A549 (cell line): ENCODE measurements around the gene CD4. TPM values are rescaled to one million over a fixed set of nuclear protein-coding genes. Genes with fewer than 3 reads are reported as not detected.

Source experiments
- ATAC-seq, 2 experiments: fragments of 200-7000 bp in 1 of 2; fragments of >200 bp in 1 of 2; cut with Nextera tagmentation in 1 of 2; cut with Tn5 transposase in 1 of 2; 3 replicates each; pipeline versions ENCODE4 v1.8.0 to v1.9.1; 2018 to 2020; ENCODE audit warnings: mild to moderate bottlenecking in 1 of 2, moderate library complexity in 1 of 2
- CTCF ChIA-PET: fragments of 300-600 bp; sonication (Branson Sonifier 250); formaldehyde crosslinking; extraction: SDS; loops from one replicate; lab custom pipeline; 2021; ENCODE audit warnings: antibody characterized with exemption, inconsistent platforms; lab: Yijun Ruan, JAX
- POLR2A ChIA-PET: fragments of 350-600 bp; formaldehyde crosslinking; extraction: SDS; loops from one replicate; lab custom pipeline; 2021; ENCODE audit warnings: antibody characterized with exemption, inconsistent platforms; lab: Yijun Ruan, JAX
- DNase-seq, 2 experiments: peaks; one replicate each; pipeline versions ENCODE4 v3.0.0 to v3.0.0-alpha.2; 2011 to 2016; ENCODE audit warnings: low read depth in 1 of 2, low spot score in 1 of 2
- FAIRE-seq: peaks from 2 replicates; lab custom pipeline; 2011; peaks lifted over from hg19 to GRCh38; lab: Jason Lieb, UNC
- H3K27ac ChIP-seq, 2 experiments: fragments of >200 bp; sonication (Bioruptor Twin); formaldehyde crosslinking; 3 replicates each; pipeline ENCODE4 v1.5.1; 2016 to 2017
- H3K4me1 ChIP-seq: fragments of >200 bp; sonication (Bioruptor Twin); formaldehyde crosslinking; 3 replicates; pipeline ENCODE4 v1.6.1; 2016
- H3K4me2 ChIP-seq: fragments of >200 bp; sonication (Bioruptor Twin); formaldehyde crosslinking; 3 replicates; pipeline ENCODE4 v1.6.1; 2016
- H3K4me3 ChIP-seq: fragments of >200 bp; sonication (Bioruptor Twin); formaldehyde crosslinking; 3 replicates; pipeline ENCODE4 v1.5.1; 2016
- H3K9me3 ChIP-seq: fragments of >200 bp; sonication (Bioruptor Twin); formaldehyde crosslinking; 3 replicates; pipeline ENCODE4 v1.6.1; 2016
- ATOH8 ChIP-seq: fragments of 250-450 bp; sonication (Bioruptor Pico); IDR thresholded peaks from 2 replicates; pipeline ENCODE4 v1.5.0; 2020; ENCODE audit warnings: low read depth, mild to moderate bottlenecking, moderate library complexity
- BCL3 ChIP-seq: fragments of >200 bp; sonication (Bioruptor Twin); formaldehyde crosslinking; IDR thresholded peaks from 3 replicates; pipeline ENCODE4 v1.6.1; 2016
- BHLHE40 ChIP-seq: IDR thresholded peaks from 2 replicates; pipeline ENCODE4 v1.6.1; 2012; ENCODE audit warnings: low read depth, low read length, inconsistent platforms
- CEBPB ChIP-seq, 2 experiments: fragments of >200 bp in 1 of 2; sonication (Bioruptor Twin) in 1 of 2; formaldehyde crosslinking in 1 of 2; IDR thresholded peaks; 2 replicates each; pipeline ENCODE4 v1.6.1; 2012 to 2016
- EHMT2 ChIP-seq: fragments of 200-600 bp; sonication (generic); IDR thresholded peaks from 2 replicates; pipeline ENCODE4 v1.6.1; 2016; ENCODE audit warnings: antibody characterized with exemption, low read depth, mild to moderate bottlenecking, moderate library complexity
- FOSB ChIP-seq: fragments of 250-450 bp; sonication (Bioruptor Pico); IDR thresholded peaks from 2 replicates; pipeline ENCODE4 v1.5.0; 2020; ENCODE audit warnings: mild to moderate bottlenecking, moderate library complexity
- HDAC2 ChIP-seq: fragments of 200-600 bp; sonication (generic); IDR thresholded peaks from 2 replicates; pipeline ENCODE4 v1.6.1; 2016
- HEYL ChIP-seq: fragments of 250-450 bp; sonication (Bioruptor Pico); IDR thresholded peaks from 2 replicates; pipeline ENCODE4 v1.8.0; 2021; ENCODE audit warnings: mild to moderate bottlenecking, moderate library complexity
- JUN ChIP-seq, 2 experiments: fragments of >200 bp; sonication (Bioruptor Twin); formaldehyde crosslinking; IDR thresholded peaks; 2 replicates in 1 of 2; 3 replicates in 1 of 2; pipeline ENCODE4 v1.6.1; 2016 to 2017
- JUNB ChIP-seq: fragments of >200 bp; sonication (Bioruptor Twin); formaldehyde crosslinking; IDR thresholded peaks from 2 replicates; pipeline ENCODE4 v1.6.1; 2016
- KDM1A ChIP-seq: fragments of 200-600 bp; sonication (generic); IDR thresholded peaks from 2 replicates; pipeline ENCODE4 v1.6.1; 2016; ENCODE audit warnings: low read depth, mild to moderate bottlenecking
- MAFK ChIP-seq: fragments of 450-650 bp; IDR thresholded peaks from 2 replicates; pipeline ENCODE4 v1.6.1; 2014; ENCODE audit not compliant: partially characterized antibody
- MYC ChIP-seq: IDR thresholded peaks from 2 replicates; pipeline ENCODE4 v1.6.1; 2012; ENCODE audit warnings: mild to moderate bottlenecking, inconsistent platforms, low read length, improper control_type of control experiment, borderline replicate concordance
- NFE2L2 ChIP-seq: fragments of 150-350 bp; conservative IDR thresholded peaks from 2 replicates; pipeline ENCODE4 v1.6.1; 2014; ENCODE audit warnings: low read length
- PHF8 ChIP-seq: fragments of 200-600 bp; sonication (generic); IDR thresholded peaks from 2 replicates; pipeline ENCODE4 v1.6.1; 2016; ENCODE audit warnings: low read depth, mild to moderate bottlenecking, antibody characterized with exemption, moderate library complexity, borderline replicate concordance
- POLR2A ChIP-seq: IDR thresholded peaks from 2 replicates; pipeline ENCODE4 v1.6.1; 2012; ENCODE audit warnings: mild to moderate bottlenecking, low read length
- RARB ChIP-seq: fragments of 250-450 bp; sonication (Bioruptor Pico); IDR thresholded peaks from 2 replicates; pipeline ENCODE4 v1.8.0; 2021; ENCODE audit warnings: mild to moderate bottlenecking, moderate library complexity
- RCOR1 ChIP-seq: fragments of 150-350 bp; IDR thresholded peaks from 2 replicates; pipeline ENCODE4 v1.6.1; 2014; ENCODE audit warnings: antibody characterized with exemption, low read length, low read depth
- RNF2 ChIP-seq: fragments of 200-600 bp; sonication (generic); IDR thresholded peaks from 2 replicates; pipeline ENCODE4 v1.6.1; 2016; ENCODE audit warnings: low read depth, mild to moderate bottlenecking, antibody characterized with exemption, moderate library complexity, borderline replicate concordance
- SREBF2 ChIP-seq: fragments of 450-650 bp; IDR thresholded peaks from 2 replicates; pipeline ENCODE4 v1.6.1; 2014; ENCODE audit warnings: mild to moderate bottlenecking, moderate library complexity
- ZC3H11A ChIP-seq: fragments of 450-650 bp; IDR thresholded peaks from 2 replicates; pipeline ENCODE4 v1.6.1; 2014; ENCODE audit warnings: antibody characterized with exemption, mild to moderate bottlenecking
- ZFP36 ChIP-seq: fragments of 450-650 bp; IDR thresholded peaks from 2 replicates; pipeline ENCODE4 v1.6.1; 2014; ENCODE audit warnings: borderline replicate concordance; ENCODE audit not compliant: partially characterized antibody
- ZSCAN20 ChIP-seq: fragments of 250-450 bp; sonication (Bioruptor Pico); IDR thresholded peaks from 2 replicates; pipeline ENCODE4 v1.8.0; 2022; ENCODE audit warnings: mild to moderate bottlenecking, moderate library complexity
- WGBS: methylation state at CpG from one replicate; pipeline ENCODE4 v1.1.6; 2017; ENCODE audit errors: missing lambda C conversion rate; 5-methylcytosine and 5-hydroxymethylcytosine counted together
- polyA plus RNA-seq, 4 experiments: library from polyadenylated mRNA; depleted of rRNA in 3 of 4; stranded (reverse); fragments of >200 nt; fragmentation: RNase III in 1 of 4; extraction: RNeasy Plus Mini Kit Qiagen cat#74134 plus additional on column Dnase treatment in 1 of 4; gene quantifications; 2 replicates in 3 of 4; 3 replicates in 1 of 4; pipeline ENCODE4 v1.2.3, GENCODE V29; 2011 to 2017
- TF ChIP-seq, protein P1 (sequence below): fragments of 150-350 bp; IDR thresholded peaks from 2 replicates; pipeline ENCODE4 v1.6.1; 2014; ENCODE audit warnings: low read depth, mild to moderate bottlenecking, low read length
- TF ChIP-seq, protein P2 (sequence below): fragments of 450-650 bp; IDR thresholded peaks from 2 replicates; pipeline ENCODE4 v1.6.1; 2014; ENCODE audit warnings: antibody characterized with exemption

CD4 gene
- polyA plus RNA-seq, 2 of the 4 experiments (the other 2 are of a cell fraction), result 0.03 TPM; not detected in 1

- H3K4me2 ChIP-seq, result no peak overlapping the region
- ChIA-PET POLR2A (interaction anchor here (2.2 kb wide), 1 partner anchor 14 kb away, joined by 10 read pairs; the partner anchor contains the start of genes CDCA3 and USP5), CTCF (interaction anchor here (0.9 to 29.8 kb wide), 10 partner anchors 12 to 267 kb away, joined by 3 to 306 read pairs (median 11); partner anchors contain the start of genes CDCA3, GPR162, MLF2 and USP5)
- DNase-seq (no peak), ATAC-seq (no peak), FAIRE-seq (no peak)
- WGBS, result 91% methylated on average over 24 of the region's 26 CpGs
- H3K4me1 ChIP-seq, result no peaks in the 10 kb centered on the region
- H3K9me3 ChIP-seq, result no peaks in the 10 kb centered on the region
- no peak overlapping the region for H3K4me3 ChIP-seq
- TF ChIP-seq NFE2L2, result no peak
- no peak for TF ChIP-seq PHF8
- TF ChIP-seq RNF2, result no peak
- TF ChIP-seq HDAC2, result no peak
- no peak overlapping the region for H3K27ac ChIP-seq
Observed at GRCh38 chr12:6837370-6838060, 48.2 kb downstream of the CD4 start.

DNA sequence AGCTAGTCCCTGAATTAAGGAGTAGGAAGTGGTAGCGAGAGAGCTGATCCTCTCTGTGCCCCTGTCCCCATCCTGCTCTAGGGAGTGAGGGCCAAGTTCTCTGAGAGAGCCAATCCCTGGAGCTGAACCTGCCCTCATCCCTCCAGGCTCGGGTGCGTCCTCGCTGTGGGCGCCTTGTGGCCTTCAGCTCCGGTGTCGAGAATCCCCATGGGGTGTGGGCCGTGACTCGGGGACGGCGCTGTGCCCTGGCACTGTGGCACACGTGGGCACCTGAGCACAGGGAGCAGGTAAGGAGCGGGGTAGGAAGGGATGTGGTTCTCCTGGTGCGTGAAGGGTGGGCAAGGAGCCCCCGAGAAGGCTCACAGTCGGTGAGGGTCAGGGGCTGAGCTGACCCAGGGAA lies 49.5 kb downstream of the CD4 start:
- ChIA-PET CTCF (interaction anchor here (1.0 to 29.8 kb wide), 11 partner anchors 7 to 222 kb away, joined by 3 to 306 read pairs (median 5); partner anchors contain the start of genes CDCA3, MLF2, P3H3 and PTMS), POLR2A (interaction anchor here (2.3 kb wide), 1 partner anchor 13 kb away, joined by 7 read pairs; the partner anchor contains the start of genes CDCA3 and USP5)
- ATAC-seq, result no peak
- Histone ChIP-seq H3K4me1 (no peaks in the 10 kb centered on the region), H3K4me2 (no peak overlapping the region), H3K4me3 (no peak overlapping the region), H3K9me3 (no peaks in the 10 kb centered on the region), H3K27ac (no peak overlapping the region)
- DNase-seq, result no peak
- FAIRE-seq, result no peak
- TF ChIP-seq JUNB (no peak), RCOR1 (no peak), ZSCAN20 (CRISPR knock-in tag) (no peak), EHMT2 (no peak), ATOH8 (CRISPR knock-in tag) (no peak)
- WGBS, result 88% methylated on average over 16 of the region's 16 CpGs

- no peaks in the 10 kb centered on the region for H3K9me3 ChIP-seq
- TF ChIP-seq RARB (CRISPR knock-in tag), result no peak
- TF ChIP-seq, protein P1, sequence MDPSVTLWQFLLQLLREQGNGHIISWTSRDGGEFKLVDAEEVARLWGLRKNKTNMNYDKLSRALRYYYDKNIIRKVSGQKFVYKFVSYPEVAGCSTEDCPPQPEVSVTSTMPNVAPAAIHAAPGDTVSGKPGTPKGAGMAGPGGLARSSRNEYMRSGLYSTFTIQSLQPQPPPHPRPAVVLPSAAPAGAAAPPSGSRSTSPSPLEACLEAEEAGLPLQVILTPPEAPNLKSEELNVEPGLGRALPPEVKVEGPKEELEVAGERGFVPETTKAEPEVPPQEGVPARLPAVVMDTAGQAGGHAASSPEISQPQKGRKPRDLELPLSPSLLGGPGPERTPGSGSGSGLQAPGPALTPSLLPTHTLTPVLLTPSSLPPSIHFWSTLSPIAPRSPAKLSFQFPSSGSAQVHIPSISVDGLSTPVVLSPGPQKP, result no peak
- no peak for TF ChIP-seq ZC3H11A
- no peak for TF ChIP-seq CEBPB (IDR thresholded peaks at IDR 0.05)
- TF ChIP-seq BCL3, result no peak
- TF ChIP-seq, protein P2, sequence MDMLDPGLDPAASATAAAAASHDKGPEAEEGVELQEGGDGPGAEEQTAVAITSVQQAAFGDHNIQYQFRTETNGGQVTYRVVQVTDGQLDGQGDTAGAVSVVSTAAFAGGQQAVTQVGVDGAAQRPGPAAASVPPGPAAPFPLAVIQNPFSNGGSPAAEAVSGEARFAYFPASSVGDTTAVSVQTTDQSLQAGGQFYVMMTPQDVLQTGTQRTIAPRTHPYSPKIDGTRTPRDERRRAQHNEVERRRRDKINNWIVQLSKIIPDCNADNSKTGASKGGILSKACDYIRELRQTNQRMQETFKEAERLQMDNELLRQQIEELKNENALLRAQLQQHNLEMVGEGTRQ, result no peak
- TF ChIP-seq BHLHE40, result no peak
- TF ChIP-seq ZFP36, result no peak
- TF ChIP-seq POLR2A, result no peak
- TF ChIP-seq HEYL (CRISPR knock-in tag), result no peak
- TF ChIP-seq RCOR1, result no peak
- no peak for TF ChIP-seq JUN (IDR thresholded peaks at IDR 0.05)
- TF ChIP-seq KDM1A, result no peak
- no peak for TF ChIP-seq MAFK
- TF ChIP-seq MYC, result no peak
- no peak for TF ChIP-seq FOSB (CRISPR knock-in tag)
- no peak for TF ChIP-seq SREBF2
- DNase-seq (no peak), FAIRE-seq (no peak), ATAC-seq (no peak)
- ChIA-PET CTCF (interaction anchor here (0.9 to 29.8 kb wide), 13 partner anchors 8 to 416 kb away, joined by 3 to 306 read pairs (median 4); partner anchors contain the start of genes CDCA3, MLF2, P3H3 and PTMS), POLR2A (interaction anchor here (1.5 to 2.3 kb wide), 2 partner anchors 12 to 28 kb away, joined by 4 to 7 read pairs; partner anchors contain the start of genes CDCA3, TPI1 and USP5)
- no peaks in the 10 kb centered on the region for H3K4me1 ChIP-seq
- no peak overlapping the region for H3K4me3 ChIP-seq
- H3K27ac ChIP-seq, result no peak overlapping the region
- 87% methylated on average over 10 of the region's 10 CpGs for WGBS
- no peak overlapping the region for H3K4me2 ChIP-seq
Observed at GRCh38 chr12:6839482-6840201, 50.3 kb downstream of the CD4 start.
